ENCODE data around the gene FHIT. TPM values are rescaled to one million over a fixed set of nuclear protein-coding genes. Genes with fewer than 3 reads are reported as not detected.

FHIT gene
- total and polyA plus RNA-seq, 10 of the 15 experiments (the other 5 are each of a cell fraction or from before 2014, with no cell fraction given), result 4.2 to 14.9 (median 9.4) TPM

DNA sequence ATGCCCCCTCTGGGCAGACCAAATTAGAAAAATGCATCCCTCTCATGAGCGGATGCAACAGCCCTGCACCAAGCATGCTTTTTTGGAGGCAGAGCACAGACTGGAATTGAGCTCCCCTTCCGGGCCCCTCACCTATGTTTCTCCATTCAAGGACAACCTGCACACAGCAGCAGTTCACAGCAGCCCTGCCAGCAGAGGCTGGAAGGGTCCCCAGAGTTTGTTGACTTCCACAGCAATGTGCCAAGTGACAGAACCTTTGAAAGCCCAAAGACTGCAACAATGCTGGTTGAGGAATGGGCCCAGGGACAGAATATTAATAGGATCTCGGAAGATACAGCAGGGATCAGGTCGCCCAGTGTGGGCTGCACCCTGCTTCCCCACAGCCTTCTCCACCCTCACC lies 650.4 kb downstream of the FHIT start:
- TF ChIP-seq RBBP5 (conservative IDR thresholded peaks at IDR 0.05) (no peak), MTA3 (IDR thresholded peaks at IDR 0.05; ENCODE audit: borderline replicate concordance, low read length) (no peak), ZNF274 (IDR thresholded peaks at IDR 0.05; ENCODE audit: insufficient read depth, insufficient read length) (no peak)
- Histone ChIP-seq H3K79me2 (ENCODE audit: control insufficient read depth, insufficient read depth, low read length) (no peaks in the 10 kb centered on the region), H3K4me2 (ENCODE audit: control insufficient read depth, insufficient read depth) (no peak overlapping the region), H3K9me3 (replicated peaks; ENCODE audit: control insufficient read depth, insufficient read depth, low read length) (no peaks in the 10 kb centered on the region), H3K9ac (ENCODE audit: control insufficient read depth, insufficient read depth, low read length) (no peak overlapping the region), H3K4me3 (no peak overlapping the region), H3K36me3 (ENCODE audit: control insufficient read depth in 2 of 2, insufficient read depth in 2 of 2, low read length in 1 of 2) (no peaks in the 10 kb centered on the region), H4K20me1 (ENCODE audit: control insufficient read depth, insufficient read depth) (no peaks in the 10 kb centered on the region), H3K27ac (ENCODE audit: control insufficient read depth, insufficient read depth) (no peak overlapping the region), H3K4me1 (ENCODE audit: control insufficient read depth, insufficient read depth, low read length) (no peaks in the 10 kb centered on the region), H2AFZ (ENCODE audit: control insufficient read depth, low read depth, low read length) (no peak overlapping the region), H3K27me3 (replicated peaks in 1 of 2; ENCODE audit: control insufficient read depth in 2 of 2, insufficient read depth in 2 of 2, low read length in 1 of 2) (no peaks in the 10 kb centered on the region)
- in situ Hi-C loops (cut with MboI) (no loop called here), intact Hi-C loops (cut with micrococcal nuclease; ENCODE audit: unreplicated experiment) (no loop called here)
- CTCF ChIA-PET, result no interaction called here
- POLR2A ChIA-PET, result no interaction called here
- SMC1A ChIA-PET (ENCODE audit: uncharacterized antibody, unreplicated experiment), result no interaction called here
- DNase-seq (ENCODE audit: low read depth, low spot score) (no peak), ATAC-seq (no peak), FAIRE-seq (no peak)
- BruUV-seq (replicated peaks), result no TSS peak
- RAD21 ChIA-PET (ENCODE audit: unreplicated experiment), result interaction anchor here (0.6 kb wide), 1 partner anchor 781 kb away, joined by 3 read pairs; no protein-coding TSS in a partner anchor
- WGBS (ENCODE audit: insufficient coverage, insufficient replicate concordance, low lambda C conversion rate, missing lambda C conversion rate), result 45% methylated on average over 4 of the region's 4 CpGs

DNA sequence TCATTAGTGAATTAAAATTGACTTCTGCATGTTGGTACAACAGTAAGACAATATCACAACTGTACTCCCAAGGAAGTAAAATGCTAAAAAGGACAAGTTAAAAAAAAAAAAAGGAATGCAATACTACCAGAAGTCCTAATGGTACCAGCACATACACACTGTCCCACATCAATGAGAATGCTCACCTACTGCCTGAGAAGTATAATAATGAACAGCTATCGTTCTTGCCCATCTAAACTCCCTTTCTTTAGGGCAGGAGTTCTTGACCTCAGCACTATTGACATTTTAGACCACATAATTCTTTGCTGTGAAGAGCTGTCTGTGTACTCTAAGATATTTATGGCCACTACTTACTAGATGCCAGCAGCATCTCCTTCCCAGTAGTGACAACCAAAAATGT lies 651.7 kb downstream of the FHIT start:
- CTCF ChIA-PET, result no interaction called here
- Histone ChIP-seq H3K4me3 (no peak overlapping the region), H3K27ac (ENCODE audit: control insufficient read depth, insufficient read depth) (no peak overlapping the region), H3K9ac (ENCODE audit: control insufficient read depth, insufficient read depth, low read length) (no peak overlapping the region), H3K27me3 (replicated peaks in 1 of 2; ENCODE audit: control insufficient read depth in 2 of 2, insufficient read depth in 2 of 2, low read length in 1 of 2) (no peaks in the 10 kb centered on the region), H3K4me2 (ENCODE audit: control insufficient read depth, insufficient read depth) (no peak overlapping the region), H3K79me2 (ENCODE audit: control insufficient read depth, insufficient read depth, low read length) (no peaks in the 10 kb centered on the region), H3K4me1 (ENCODE audit: control insufficient read depth, insufficient read depth, low read length) (no peaks in the 10 kb centered on the region), H2AFZ (ENCODE audit: control insufficient read depth, low read depth, low read length) (no peak overlapping the region), H3K36me3 (ENCODE audit: control insufficient read depth in 2 of 2, insufficient read depth in 2 of 2, low read length in 1 of 2) (no peaks in the 10 kb centered on the region), H3K9me3 (replicated peaks; ENCODE audit: control insufficient read depth, insufficient read depth, low read length) (no peaks in the 10 kb centered on the region), H4K20me1 (ENCODE audit: control insufficient read depth, insufficient read depth) (no peaks in the 10 kb centered on the region)
- RAD21 ChIA-PET (ENCODE audit: unreplicated experiment), result no interaction called here
- no peak for ATAC-seq
- DNase-seq (ENCODE audit: low read depth, low spot score), result no peak
- 59% methylated on average over 1 of the region's 1 CpG for WGBS (ENCODE audit: insufficient coverage, insufficient replicate concordance, low lambda C conversion rate, missing lambda C conversion rate)
- in situ Hi-C loops (cut with MboI), result no loop called here
- intact Hi-C loops (cut with micrococcal nuclease; ENCODE audit: unreplicated experiment), result no loop called here
- SMC1A ChIA-PET (ENCODE audit: uncharacterized antibody, unreplicated experiment), result interaction anchor here (0.5 kb wide), 1 partner anchor 743 kb away, joined by 4 read pairs; no protein-coding TSS in a partner anchor
- BruUV-seq (replicated peaks), result no TSS peak
- POLR2A ChIA-PET, result no interaction called here
- no peak for FAIRE-seq
- TF ChIP-seq SREBF1 (IDR thresholded peaks at IDR 0.05; ENCODE audit: low read length), result no peak
- no peak for TF ChIP-seq PAX5 (IDR thresholded peaks at IDR 0.05; ENCODE audit: borderline replicate concordance, low read depth, low read length)
- TF ChIP-seq KLF5 (IDR thresholded peaks at IDR 0.05; ENCODE audit: partially characterized antibody), result no peak
- no peak for TF ChIP-seq NR2F1 (conservative IDR thresholded peaks at IDR 0.05)
- TF ChIP-seq TCF7 (IDR thresholded peaks at IDR 0.05; ENCODE audit: borderline replicate concordance), result no peak
- TF ChIP-seq STAT3 (IDR thresholded peaks at IDR 0.05; ENCODE audit: low read depth, low read length), result no peak
